Gastroesophageal sphincter (tissue), 3 donors: ENCODE results near the gene SMARCB1.

ENCODE experiments used
- EP300 ChIP-seq: sonication (generic); formaldehyde crosslinking; IDR thresholded peaks from one replicate; pipeline ENCODE4 v1.6.1; 2017; ENCODE audit warnings: antibody characterized with exemption, mild to moderate bottlenecking
- POLR2AphosphoS5 ChIP-seq: sonication (generic); formaldehyde crosslinking; IDR thresholded peaks from one replicate; pipeline ENCODE4 v1.6.1; 2017; ENCODE audit warnings: antibody characterized with exemption
- TF ChIP-seq, protein P1 (sequence below), 4 experiments: fragments of 200-600 bp in 2 of 4; fragments of 450-650 bp in 2 of 4; sonication (generic) in 1 of 4; IDR thresholded peaks; one replicate each; pipeline ENCODE4 v1.5.1; 2017 to 2019; ENCODE audit warnings: antibody characterized with exemption in 4 of 4, mild to moderate bottlenecking in 2 of 4, moderate library complexity in 2 of 4

DNA sequence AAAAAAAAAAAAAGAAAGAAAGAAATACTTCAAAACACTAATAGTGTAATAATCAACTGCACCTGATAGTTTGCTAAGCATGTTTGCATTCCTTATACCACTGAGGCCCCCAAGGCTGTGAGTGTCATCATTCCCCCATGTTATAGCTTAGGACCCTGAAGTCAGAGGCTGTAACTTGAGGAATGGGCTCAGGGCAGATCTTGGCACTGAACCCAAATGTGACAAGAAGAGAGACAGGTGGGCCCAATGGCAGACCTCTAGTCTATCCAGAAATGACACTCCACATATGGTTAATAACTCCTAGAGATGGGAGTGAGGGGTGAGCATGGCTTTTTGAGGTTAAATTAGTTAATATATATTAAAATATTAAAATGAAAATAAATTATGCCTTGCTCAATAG lies 49.1 kb upstream of the SMARCB1 start:
- TF ChIP-seq, protein P1, sequence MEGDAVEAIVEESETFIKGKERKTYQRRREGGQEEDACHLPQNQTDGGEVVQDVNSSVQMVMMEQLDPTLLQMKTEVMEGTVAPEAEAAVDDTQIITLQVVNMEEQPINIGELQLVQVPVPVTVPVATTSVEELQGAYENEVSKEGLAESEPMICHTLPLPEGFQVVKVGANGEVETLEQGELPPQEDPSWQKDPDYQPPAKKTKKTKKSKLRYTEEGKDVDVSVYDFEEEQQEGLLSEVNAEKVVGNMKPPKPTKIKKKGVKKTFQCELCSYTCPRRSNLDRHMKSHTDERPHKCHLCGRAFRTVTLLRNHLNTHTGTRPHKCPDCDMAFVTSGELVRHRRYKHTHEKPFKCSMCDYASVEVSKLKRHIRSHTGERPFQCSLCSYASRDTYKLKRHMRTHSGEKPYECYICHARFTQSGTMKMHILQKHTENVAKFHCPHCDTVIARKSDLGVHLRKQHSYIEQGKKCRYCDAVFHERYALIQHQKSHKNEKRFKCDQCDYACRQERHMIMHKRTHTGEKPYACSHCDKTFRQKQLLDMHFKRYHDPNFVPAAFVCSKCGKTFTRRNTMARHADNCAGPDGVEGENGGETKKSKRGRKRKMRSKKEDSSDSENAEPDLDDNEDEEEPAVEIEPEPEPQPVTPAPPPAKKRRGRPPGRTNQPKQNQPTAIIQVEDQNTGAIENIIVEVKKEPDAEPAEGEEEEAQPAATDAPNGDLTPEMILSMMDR (IDR thresholded peaks at IDR 0.05), result no peak
- TF ChIP-seq EP300 (no peak), POLR2AphosphoS5 (no peak)
